Measurements from ENCODE around the gene CLASRP.
"Not testable (repeated sequence)": the region's sequence is repeated elsewhere in the genome, so short reads cannot be mapped to it uniquely, and the experiment has no call there.

CLASRP gene, protein sequence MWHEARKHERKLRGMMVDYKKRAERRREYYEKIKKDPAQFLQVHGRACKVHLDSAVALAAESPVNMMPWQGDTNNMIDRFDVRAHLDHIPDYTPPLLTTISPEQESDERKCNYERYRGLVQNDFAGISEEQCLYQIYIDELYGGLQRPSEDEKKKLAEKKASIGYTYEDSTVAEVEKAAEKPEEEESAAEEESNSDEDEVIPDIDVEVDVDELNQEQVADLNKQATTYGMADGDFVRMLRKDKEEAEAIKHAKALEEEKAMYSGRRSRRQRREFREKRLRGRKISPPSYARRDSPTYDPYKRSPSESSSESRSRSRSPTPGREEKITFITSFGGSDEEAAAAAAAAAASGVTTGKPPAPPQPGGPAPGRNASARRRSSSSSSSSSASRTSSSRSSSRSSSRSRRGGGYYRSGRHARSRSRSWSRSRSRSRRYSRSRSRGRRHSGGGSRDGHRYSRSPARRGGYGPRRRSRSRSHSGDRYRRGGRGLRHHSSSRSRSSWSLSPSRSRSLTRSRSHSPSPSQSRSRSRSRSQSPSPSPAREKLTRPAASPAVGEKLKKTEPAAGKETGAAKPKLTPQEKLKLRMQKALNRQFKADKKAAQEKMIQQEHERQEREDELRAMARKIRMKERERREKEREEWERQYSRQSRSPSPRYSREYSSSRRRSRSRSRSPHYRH

GRCh38 chr19:45038931-45039893, at the start of gene CLASRP:
Gene CLASRP (plus strand): TSS chr19:45039045. CDS start chr19:45040213, 1,168 bp downstream.
- DNase-seq (ENCODE audit: low read depth in 2 of 2), result peak; percentile 67

GRCh38 chr19:44990459-44990858, 48.4 kb upstream of the CLASRP start:
- DNase-seq (ENCODE audit: low read depth in 2 of 2), result no peak

DNA sequence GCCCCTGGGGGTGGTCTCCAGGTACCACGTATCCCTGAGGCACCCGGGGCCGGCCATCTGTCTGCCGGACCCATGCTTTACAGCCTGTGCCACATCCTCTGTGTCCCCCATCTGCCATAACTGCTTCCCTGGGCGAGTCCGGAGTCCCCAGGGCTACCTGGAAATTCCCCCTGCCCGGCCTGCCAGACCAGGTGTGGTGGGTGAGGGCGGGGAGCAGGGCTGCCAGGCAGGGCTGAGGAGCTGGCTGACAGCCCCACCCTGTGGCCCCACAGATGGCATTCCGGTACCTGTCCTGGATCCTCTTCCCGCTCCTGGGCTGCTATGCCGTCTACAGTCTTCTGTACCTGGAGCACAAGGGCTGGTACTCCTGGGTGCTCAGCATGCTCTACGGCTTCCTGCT, 47.9 kb upstream of the CLASRP start:
- no peak for DNase-seq (ENCODE audit: low read depth in 2 of 2)

GRCh38 chr19:44992336-44993163, 46.3 kb upstream of the CLASRP start:
- DNase-seq (ENCODE audit: low read depth in 2 of 2), result no peak

- no peak for DNase-seq (ENCODE audit: low read depth in 2 of 2)
Measured at GRCh38 chr19:44993526-44993925, 45.3 kb upstream of the CLASRP start.

DNA sequence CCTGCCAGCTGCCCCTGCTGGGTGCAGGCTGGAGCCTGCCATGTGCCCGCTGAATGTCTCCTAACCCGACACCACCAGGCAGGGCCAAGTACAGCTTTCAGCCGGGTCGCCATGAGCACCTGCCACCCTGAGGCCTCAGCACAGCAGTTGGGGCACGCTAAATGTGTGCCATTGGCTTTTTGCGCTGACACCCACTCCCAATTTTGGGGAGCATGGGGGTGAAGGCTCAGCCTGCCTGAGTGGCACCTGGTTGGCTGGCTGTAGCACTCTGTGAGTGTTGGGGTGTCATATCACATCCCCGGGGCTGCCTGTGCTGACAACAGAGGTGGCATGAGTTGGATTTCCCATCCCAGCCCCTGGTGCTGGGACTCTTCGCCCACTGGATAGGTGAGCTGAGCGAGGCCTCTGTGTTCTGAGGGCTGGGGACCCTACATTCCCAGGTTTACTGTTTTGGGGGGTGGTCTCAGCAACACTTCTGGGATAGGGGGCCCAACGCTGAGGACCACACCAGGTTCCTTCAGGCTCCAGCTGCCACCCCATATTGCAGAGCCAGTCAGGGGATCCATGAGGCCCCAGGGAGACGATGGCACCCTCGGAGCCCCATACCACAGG, 44.8 kb upstream of the CLASRP start:
- no peak for DNase-seq (ENCODE audit: low read depth in 2 of 2)

DNA sequence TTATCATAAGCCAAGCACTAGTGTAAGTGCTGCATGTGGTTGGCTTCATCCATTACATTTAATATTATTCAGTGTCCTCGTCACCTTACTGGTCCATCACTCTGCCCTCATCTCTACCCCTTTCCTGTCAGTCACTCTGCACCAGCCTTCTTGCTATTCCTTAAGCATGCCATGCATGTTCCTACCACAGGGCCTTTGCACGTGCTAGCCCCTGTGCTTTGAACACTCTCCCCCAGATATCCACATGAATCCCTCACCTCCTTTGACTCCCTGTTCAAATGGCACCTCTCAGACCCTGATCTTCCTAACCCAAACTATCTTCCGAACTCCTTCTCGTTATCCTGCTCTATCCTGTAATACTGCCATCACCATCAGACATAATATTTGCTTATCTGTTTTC, 40.8 kb upstream of the CLASRP start:
- no peak for DNase-seq (ENCODE audit: low read depth in 2 of 2)

- not testable (repeated sequence) for DNase-seq (ENCODE audit: low read depth in 2 of 2)
Measured at GRCh38 chr19:44999131-44999925, 39.5 kb upstream of the CLASRP start.

GRCh38 chr19:45000665-45001064, 38.2 kb upstream of the CLASRP start:
- DNase-seq (ENCODE audit: low read depth in 2 of 2), result not testable (repeated sequence)

DNA sequence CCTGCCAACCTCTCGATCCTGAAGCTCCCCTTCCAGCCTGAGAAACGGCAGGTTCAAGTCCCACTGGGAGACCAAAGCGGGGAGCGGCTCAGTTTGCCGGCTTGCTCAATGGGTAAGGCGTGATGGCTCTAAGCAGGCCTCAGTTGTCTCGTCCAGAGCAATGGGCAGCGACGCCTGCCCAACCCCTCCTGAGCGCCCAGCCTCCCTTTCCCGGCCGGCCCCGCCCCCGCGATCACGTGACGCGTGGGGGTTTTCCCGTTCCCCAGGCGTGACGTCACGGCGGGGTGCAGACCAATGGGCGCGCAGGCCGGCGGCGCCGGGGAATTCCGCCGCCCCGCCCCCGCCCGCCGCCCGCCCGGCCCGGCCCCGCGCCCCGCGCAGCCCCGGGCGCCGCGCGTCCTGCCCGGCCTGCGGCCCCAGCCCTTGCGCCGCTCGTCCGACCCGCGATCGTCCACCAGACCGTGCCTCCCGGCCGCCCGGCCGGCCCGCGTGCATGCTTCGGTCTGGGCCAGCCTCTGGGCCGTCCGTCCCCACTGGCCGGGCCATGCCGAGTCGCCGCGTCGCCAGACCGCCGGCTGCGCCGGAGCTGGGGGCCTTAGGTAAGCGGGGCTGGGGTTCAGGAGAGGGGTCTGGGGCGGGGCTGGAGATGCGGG, 37.6 kb upstream of the CLASRP start, which contains the start of gene RELB:
Gene RELB, plus strand, starts transcription at position 378 of the 653 bp plus-strand sequence. Its CDS starts 116 bp downstream, at position 494.
- DNase-seq (ENCODE audit: low read depth in 2 of 2), result peak; percentile 69 to 72

DNA sequence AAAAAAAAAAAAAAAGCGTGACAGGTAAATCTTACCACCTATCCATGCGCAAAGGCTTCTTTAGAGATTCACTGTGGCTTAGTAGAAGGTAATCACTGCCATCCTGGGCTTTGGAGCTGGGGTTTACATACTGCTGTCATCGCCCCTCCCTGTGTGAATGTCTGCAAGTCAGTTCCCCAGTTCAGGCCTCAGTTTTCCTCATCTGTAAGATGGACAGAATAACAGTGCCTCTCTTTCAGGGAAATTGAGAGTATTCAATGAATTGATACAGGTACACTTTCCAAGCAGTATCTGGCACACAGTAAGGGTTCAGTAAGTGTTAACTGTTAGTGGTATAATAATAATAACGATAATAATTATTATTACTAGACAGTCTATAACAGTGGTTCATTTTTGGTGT, 35.4 kb upstream of the CLASRP start:
- DNase-seq (ENCODE audit: low read depth in 2 of 2), result no peak

DNA sequence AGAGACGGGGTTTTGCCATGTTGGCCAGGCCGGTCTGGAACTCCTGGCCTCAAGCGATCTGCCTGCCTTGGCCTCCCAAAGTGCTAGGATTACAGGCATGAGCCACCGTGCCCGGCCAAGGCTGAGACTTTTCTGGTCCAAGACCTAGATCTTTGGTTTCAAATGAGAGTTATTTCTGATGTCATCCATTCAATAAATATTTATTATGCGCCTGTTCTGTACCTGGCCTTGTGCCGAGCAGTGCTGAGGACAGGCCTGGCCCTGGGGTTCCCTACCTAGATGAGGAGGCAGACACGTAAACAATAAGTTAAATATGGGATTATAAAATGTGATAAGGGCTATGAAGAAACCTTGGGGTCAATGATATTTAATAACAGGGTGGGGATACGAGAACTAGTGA, 33.1 kb upstream of the CLASRP start:
- DNase-seq (ENCODE audit: low read depth in 2 of 2), result no peak

GRCh38 chr19:45008552-45008951, 30.3 kb upstream of the CLASRP start:
- no peak for DNase-seq (ENCODE audit: low read depth in 2 of 2)

GRCh38 chr19:45009625-45010255, 29.1 kb upstream of the CLASRP start:
- no peak for DNase-seq (ENCODE audit: low read depth in 2 of 2)

- DNase-seq (ENCODE audit: low read depth in 2 of 2), result no peak
Measured at GRCh38 chr19:45010306-45010705, 28.5 kb upstream of the CLASRP start.

GRCh38 chr19:45011959-45012358, 26.9 kb upstream of the CLASRP start:
- no peak for DNase-seq (ENCODE audit: low read depth in 2 of 2)

- DNase-seq (ENCODE audit: low read depth in 2 of 2), result no peak
Measured at GRCh38 chr19:45016388-45017314, 22.2 kb upstream of the CLASRP start.

GRCh38 chr19:45019187-45019586, 19.7 kb upstream of the CLASRP start:
- no peak for DNase-seq (ENCODE audit: low read depth in 2 of 2)

All from fibroblast of skin of left biceps (primary cell).